Adrenal gland (tissue), 12 donors: ENCODE data around the gene PRR35. TPM values are rescaled to one million over a fixed set of nuclear protein-coding genes. Genes with fewer than 3 reads are reported as not detected.
A peak's percentile ranks its signal among the peaks of the same experiment; 100 is the strongest.

Experiments
- DNase-seq, 7 donors: peaks; one replicate each; pipeline ENCODE4 v3.0.0-alpha.2; 2019 to 2020
- H3K27ac ChIP-seq, 5 donors: fragments of 200-600 bp; sonication (generic) in 4 of 5; 1 replicate in 3 of 5; 2 replicates in 2 of 5; pipeline versions ENCODE4 v1.5.1 to v1.8.0; 2016 to 2020; ENCODE audit warnings: mild to moderate bottlenecking in 1 of 5
- H3K27me3 ChIP-seq: fragments of 200-600 bp; 2 replicates; pipeline ENCODE4 v1.8.0; 2021
- H3K36me3 ChIP-seq, 2 donors: fragments of 200-600 bp; replicated peaks in 1 of 2; 1 replicate in 1 of 2; 2 replicates in 1 of 2; pipeline versions ENCODE4 v1.5.1 to v1.8.0; 2018 to 2022
- H3K4me1 ChIP-seq, 2 donors: fragments of 200-600 bp; replicated peaks in 1 of 2; 1 replicate in 1 of 2; 2 replicates in 1 of 2; pipeline versions ENCODE4 v1.5.1 to v1.8.0; 2018 to 2021
- H3K4me3 ChIP-seq, 4 donors: fragments of 200-600 bp; sonication (generic) in 3 of 4; one replicate each; pipeline ENCODE4 v1.5.1; 2016 to 2018
- H3K9me3 ChIP-seq, 3 donors: fragments of 200-600 bp; sonication (generic) in 1 of 3; replicated peaks in 1 of 3; 1 replicate in 2 of 3; 2 replicates in 1 of 3; pipeline versions ENCODE4 v1.5.1 to v1.8.0; 2016 to 2021
- CTCF ChIP-seq, 6 experiments: fragments of 450-650 bp in 4 of 6; fragments of 200-600 bp in 2 of 6; sonication (generic) in 1 of 6; IDR thresholded peaks; 1 replicate in 5 of 6; 2 replicates in 1 of 6; pipeline versions ENCODE4 v1.5.1 to v1.8.0; 2016 to 2021; ENCODE audit warnings: antibody characterized with exemption in 6 of 6, mild to moderate bottlenecking in 2 of 6, moderate library complexity in 1 of 6
- POLR2A ChIP-seq, 2 donors: fragments of 450-650 bp; IDR thresholded peaks; one replicate each; pipeline ENCODE4 v1.6.1; 2017; ENCODE audit warnings: antibody characterized with exemption in 2 of 2, mild to moderate bottlenecking in 2 of 2, moderate library complexity in 1 of 2
- WGBS, 4 donors: extraction: QIAGEN DNeasy Blood & Tissue Kit in 2 of 4; methylation state at CpG; one replicate each; pipeline versions ENCODE4 v1.1.5 to v1.1.7; 2013 to 2017; 5-methylcytosine and 5-hydroxymethylcytosine counted together
- intact Hi-C, 2 donors: fragments of 100-400 bp; cut with DNase I; formaldehyde crosslinking; loops; one replicate each; pipeline versions ENCODE4 v1.14.1 to v1.15.0; 2022 to 2023
- polyA plus RNA-seq, 3 donors: library from polyadenylated mRNA; stranded (reverse); fragments of 200-250 nt in 2 of 3; fragments of 350-450 nt in 1 of 3; fragmentation: Illumina TruSeq in 1 of 3; extraction: RNeasy Lipid Tissue Mini Kit (QIAGEN cat#74804) in 1 of 3; gene quantifications; one replicate each; pipeline ENCODE4 v1.2.3, GENCODE V29; 2013 to 2014
- total RNA-seq, 9 donors: library from RNA; depleted of rRNA in 4 of 9; stranded (reverse); fragments of >200 nt in 4 of 9; fragments of 120-200 nt in 1 of 9; fragmentation: NEBNext Ultra II Directional in 1 of 9; extraction: Animal tissue kit (Norgen Biotek cat#: 25700) in 1 of 9; gene quantifications; one replicate each; pipeline versions ENCODE4 v1.1.0 to v1.2.4, GENCODE V29; 2013 to 2023
- donor health status: healthy with polysubstance abuse.
- donor health status: Bipolar disorder and iron deficiency.
- donor health status: DM: yes; HTN: yes; CAD: no.
- donor health status: DM: no; HTN: no; CAD: no.
- donor health status: DM: no; HTN: no; CAD: no.
- donor health status: DM: yes; HTN: yes; CAD: no.

Gene PRR35
- total and polyA plus RNA-seq, 12 donors = not detected

- Histone ChIP-seq H3K27ac (no peak overlapping the region), H3K9me3 (no peaks in the 10 kb centered on the region), H3K4me1 (peaks cover 0 to 9% of the 10 kb centered on the region in 2 donors), H3K36me3 (peaks cover 0 to 24% of the 10 kb centered on the region in 2 donors), H3K4me3 (no peak overlapping the region), H3K27me3 (no peaks in the 10 kb centered on the region)
- intact Hi-C loops = loop anchor here (10.0 kb wide), 2 partner anchors 85 to 125 kb away; partner anchors contain the start of gene NME4 (in 1 of the 2)
- WGBS, 4 donors = 93 to 99% (median 95%) methylated on average over 10 to 35 of the region's 35 CpGs
- DNase-seq = peak in 1 of 7 donors; percentile 24
- TF ChIP-seq POLR2A (IDR thresholded peaks at IDR 0.05) = no peak
- TF ChIP-seq CTCF (IDR thresholded peaks at IDR 0.05) = no peak
Measured at GRCh38 chr16:519841-520687, 40.1 kb upstream of the PRR35 start.

- no peak overlapping the region for H3K4me3 ChIP-seq
- no peaks in the 10 kb centered on the region for H3K27me3 ChIP-seq
- peak in 1 of 7 donors; percentile 19 for DNase-seq
- WGBS, 4 donors = 89 to 100% (median 92%) methylated on average over 8 to 13 of the region's 13 CpGs
- no peaks in the 10 kb centered on the region for H3K9me3 ChIP-seq
- TF ChIP-seq POLR2A (IDR thresholded peaks at IDR 0.05) (no peak), CTCF (IDR thresholded peaks at IDR 0.05) (no peak)
- H3K4me1 ChIP-seq = peaks cover 6 to 17% of the 10 kb centered on the region in 2 donors
- intact Hi-C loops = loop anchor here (10.0 kb wide), 2 partner anchors 86 to 126 kb away; partner anchors contain the start of gene NME4 (in 1 of the 2)
- no peak overlapping the region for H3K27ac ChIP-seq
- peaks cover 0 to 20% of the 10 kb centered on the region in 2 donors for H3K36me3 ChIP-seq
Measured at GRCh38 chr16:520847-521246, 39.3 kb upstream of the PRR35 start.

- Histone ChIP-seq H3K36me3 (peaks cover 0 to 12% of the 10 kb centered on the region in 2 donors), H3K27me3 (no peaks in the 10 kb centered on the region), H3K4me1 (peaks cover 14 to 25% of the 10 kb centered on the region in 2 donors), H3K4me3 (no peak overlapping the region), H3K9me3 (no peaks in the 10 kb centered on the region), H3K27ac (no peak overlapping the region)
- intact Hi-C loops = loop anchor here (10.0 kb wide), 2 partner anchors 87 to 127 kb away; partner anchors contain the start of gene NME4 (in 1 of the 2)
- 67 to 87% (median 84%) methylated on average over 16 to 34 of the region's 34 CpGs for WGBS, 4 donors
- DNase-seq = no peak
- TF ChIP-seq POLR2A (IDR thresholded peaks at IDR 0.05) = no peak
- no peak for TF ChIP-seq CTCF (IDR thresholded peaks at IDR 0.05)
Measured at GRCh38 chr16:521381-522210, 38.6 kb upstream of the PRR35 start.
